Measurements from ENCODE around the gene RAD51B. TPM values are rescaled to one million over a fixed set of nuclear protein-coding genes. Genes with fewer than 3 reads are reported as not detected.

Gene RAD51B
- total and polyA plus RNA-seq, 9 of the 15 experiments (the other 6 are each of a cell fraction or from before 2014, with no cell fraction given): 8.5 to 17.3 (median 11.3) TPM

DNA sequence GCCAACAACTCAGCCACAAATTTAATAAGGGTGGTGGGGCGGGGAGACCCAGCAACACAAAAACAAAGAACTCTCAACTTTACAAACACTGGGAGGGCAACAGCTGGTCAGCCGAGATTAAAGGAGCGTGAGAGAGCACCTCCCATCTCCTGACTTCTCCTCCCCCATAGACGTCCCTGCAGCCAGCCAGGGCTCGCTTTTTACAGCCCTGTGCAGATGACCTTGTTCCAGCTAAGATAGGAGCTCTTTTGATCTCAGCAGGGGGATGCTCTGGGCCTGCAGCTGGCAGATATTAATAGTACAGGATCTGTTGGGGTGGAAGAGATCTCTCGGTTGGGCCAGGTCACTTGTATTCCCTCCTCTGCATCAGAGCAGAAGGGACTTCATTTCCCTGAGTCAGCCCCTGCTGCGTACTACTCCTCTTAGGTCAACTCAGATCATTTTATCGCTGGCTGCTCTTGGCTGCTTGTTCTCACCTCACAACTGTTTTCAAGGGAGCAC is 475.8 kb downstream of the RAD51B start (continued):
- TF ChIP-seq RBM15 (IDR thresholded peaks at IDR 0.05; ENCODE audit: insufficient read depth, low read length): no peak
- peak; percentile 95 for TF ChIP-seq ESRRA (IDR thresholded peaks at IDR 0.05; ENCODE audit: borderline replicate concordance, low read depth)
- TF ChIP-seq, protein P1, sequence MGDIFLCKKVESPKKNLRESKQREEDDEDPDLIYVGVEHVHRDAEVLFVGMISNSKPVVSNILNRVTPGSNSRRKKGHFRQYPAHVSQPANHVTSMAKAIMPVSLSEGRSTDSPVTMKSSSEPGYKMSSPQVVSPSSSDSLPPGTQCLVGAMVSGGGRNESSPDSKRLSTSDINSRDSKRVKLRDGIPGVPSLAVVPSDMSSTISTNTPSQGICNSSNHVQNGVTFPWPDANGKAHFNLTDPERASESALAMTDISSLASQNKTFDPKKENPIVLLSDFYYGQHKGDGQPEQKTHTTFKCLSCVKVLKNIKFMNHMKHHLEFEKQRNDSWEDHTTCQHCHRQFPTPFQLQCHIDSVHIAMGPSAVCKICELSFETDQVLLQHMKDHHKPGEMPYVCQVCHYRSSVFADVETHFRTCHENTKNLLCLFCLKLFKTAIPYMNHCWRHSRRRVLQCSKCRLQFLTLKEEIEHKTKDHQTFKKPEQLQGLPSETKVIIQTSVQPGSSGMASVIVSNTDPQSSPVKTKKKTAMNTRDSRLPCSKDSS (IDR thresholded peaks at IDR 0.05; ENCODE audit: low read depth, partially characterized antibody): no peak

DNA sequence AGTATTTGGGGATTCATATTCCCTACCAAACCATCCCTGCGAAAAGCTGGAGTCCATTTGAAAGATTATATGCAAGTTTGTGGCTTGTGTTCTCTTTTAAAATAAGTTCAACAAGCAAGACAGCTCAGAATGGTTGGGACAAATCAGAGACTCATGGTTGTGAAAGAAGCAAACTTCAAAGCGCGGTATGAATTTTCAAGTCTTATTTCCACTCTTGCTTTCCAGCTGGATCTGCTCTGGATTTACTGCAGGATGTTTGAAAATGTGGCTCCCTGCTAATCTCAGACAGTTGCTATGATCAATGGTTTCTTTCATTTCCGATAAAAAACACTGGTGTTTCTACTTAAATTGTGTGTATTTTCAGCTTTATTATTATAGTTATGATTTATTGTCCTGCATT is 477.5 kb downstream of the RAD51B start:
- no TSS peak for BruUV-seq (replicated peaks)
- WGBS (ENCODE audit: insufficient coverage, low coverage, missing lambda C conversion rate): 94% methylated on average over 4 of the region's 4 CpGs
- in situ Hi-C loops (cut with MboI): no loop called here

More for the DNA sequence above, 477.5 kb downstream of the RAD51B start:
- no peaks in the 10 kb centered on the region for H3K79me2 ChIP-seq (ENCODE audit: control insufficient read depth, insufficient read depth, low read length)
- no peak for DNase-seq (ENCODE audit: extremely low read depth in 1 of 4, low spot score in 3 of 4)
- H3K27me3 ChIP-seq (ENCODE audit: control insufficient read depth in 2 of 2, insufficient read depth in 2 of 2, low read length in 2 of 2): no peaks in the 10 kb centered on the region
- no peak for ATAC-seq
- H3K4me3 ChIP-seq: no peak overlapping the region
- H4K20me1 ChIP-seq (replicated peaks; ENCODE audit: control insufficient read depth, insufficient read depth, low read length): no peaks in the 10 kb centered on the region
- no peak overlapping the region for H3K27ac ChIP-seq (ENCODE audit: extremely low read depth, low read depth, low read length)
- H3K36me3 ChIP-seq (ENCODE audit: control insufficient read depth, insufficient read depth, low read length): no peaks in the 10 kb centered on the region
- no peak overlapping the region for H3K9ac ChIP-seq (ENCODE audit: insufficient read depth in 1 of 2, low read depth in 2 of 2, low read length in 2 of 2)
- POLR2A ChIA-PET: interaction anchor here (0.9 kb wide), 1 partner anchor 9 kb away, joined by 3 read pairs; no protein-coding TSS in a partner anchor
- no peaks in the 10 kb centered on the region for H3K9me3 ChIP-seq (replicated peaks; ENCODE audit: control insufficient read depth, insufficient read depth, low read depth, low read length)
- no peak overlapping the region for H2AFZ ChIP-seq (ENCODE audit: low read depth, low read length)
- no peak for TF ChIP-seq HDAC3 (IDR thresholded peaks at IDR 0.05; ENCODE audit: borderline replicate concordance, partially characterized antibody)
- no peak for TF ChIP-seq ILF3 (IDR thresholded peaks at IDR 0.05; ENCODE audit: borderline replicate concordance)
- no peak for TF ChIP-seq ARID2 (IDR thresholded peaks at IDR 0.05)
- TF ChIP-seq, protein P2, sequence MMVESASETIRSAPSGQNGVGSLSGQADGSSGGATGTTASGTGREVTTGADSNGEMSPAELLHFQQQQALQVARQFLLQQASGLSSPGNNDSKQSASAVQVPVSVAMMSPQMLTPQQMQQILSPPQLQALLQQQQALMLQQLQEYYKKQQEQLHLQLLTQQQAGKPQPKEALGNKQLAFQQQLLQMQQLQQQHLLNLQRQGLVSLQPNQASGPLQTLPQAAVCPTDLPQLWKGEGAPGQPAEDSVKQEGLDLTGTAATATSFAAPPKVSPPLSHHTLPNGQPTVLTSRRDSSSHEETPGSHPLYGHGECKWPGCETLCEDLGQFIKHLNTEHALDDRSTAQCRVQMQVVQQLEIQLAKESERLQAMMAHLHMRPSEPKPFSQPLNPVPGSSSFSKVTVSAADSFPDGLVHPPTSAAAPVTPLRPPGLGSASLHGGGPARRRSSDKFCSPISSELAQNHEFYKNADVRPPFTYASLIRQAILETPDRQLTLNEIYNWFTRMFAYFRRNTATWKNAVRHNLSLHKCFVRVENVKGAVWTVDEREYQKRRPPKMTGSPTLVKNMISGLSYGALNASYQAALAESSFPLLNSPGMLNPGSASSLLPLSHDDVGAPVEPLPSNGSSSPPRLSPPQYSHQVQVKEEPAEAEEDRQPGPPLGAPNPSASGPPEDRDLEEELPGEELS (CRISPR knock-in tag; IDR thresholded peaks at IDR 0.05; ENCODE audit: borderline replicate concordance): no peak
- no peak for FAIRE-seq
- CTCF ChIA-PET (ENCODE audit: low intra/inter-chr PET ratio): no interaction called here
- no peaks in the 10 kb centered on the region for H3K9me1 ChIP-seq (ENCODE audit: control insufficient read depth, insufficient read depth, low read length)
- intact Hi-C loops (cut with micrococcal nuclease): loop anchor here (10.0 kb wide), 1 partner anchor 108 kb away; no protein-coding TSS in a partner anchor
- H3K4me2 ChIP-seq (ENCODE audit: insufficient read depth, low read length): no peak overlapping the region
- peaks cover 0 to 40% of the 10 kb centered on the region in 2 experiments; a peak in 2 of 5 replicates for H3K4me1 ChIP-seq (replicated peaks in 1 of 2; ENCODE audit: control insufficient read depth in 2 of 2, insufficient read depth in 2 of 2, low read length in 2 of 2)

Measured in K562 (cell line).